GM21390 (cell line): ENCODE data around the gene ERICH2.

Experiments used
- ATAC-seq: cut with Tn5 transposase; IDR thresholded peaks from one replicate; pipeline ENCODE4 v1.9.1; 2021; ENCODE audit not compliant: unreplicated experiment

Gene ERICH2

DNA sequence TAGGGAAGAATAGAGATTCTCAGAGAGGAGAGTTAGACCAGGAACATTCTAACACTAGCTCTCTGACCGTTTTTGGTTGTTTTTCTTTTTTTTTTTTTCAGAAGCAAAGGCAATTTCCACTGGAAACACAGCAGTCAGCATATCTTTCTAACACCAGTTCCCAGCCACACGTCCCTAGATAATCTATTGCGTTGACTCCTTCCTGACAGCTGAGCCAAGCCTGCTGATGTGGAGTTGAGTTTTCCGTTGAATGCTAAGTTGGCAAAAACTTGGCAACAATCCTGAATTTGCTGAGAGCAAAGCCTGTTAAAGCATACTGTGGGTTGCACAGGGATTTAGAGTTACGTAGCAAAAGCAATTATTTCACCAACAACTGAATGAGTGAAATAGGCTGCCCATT lies 65.8 kb downstream of the ERICH2 start:
- ATAC-seq: no peak

DNA sequence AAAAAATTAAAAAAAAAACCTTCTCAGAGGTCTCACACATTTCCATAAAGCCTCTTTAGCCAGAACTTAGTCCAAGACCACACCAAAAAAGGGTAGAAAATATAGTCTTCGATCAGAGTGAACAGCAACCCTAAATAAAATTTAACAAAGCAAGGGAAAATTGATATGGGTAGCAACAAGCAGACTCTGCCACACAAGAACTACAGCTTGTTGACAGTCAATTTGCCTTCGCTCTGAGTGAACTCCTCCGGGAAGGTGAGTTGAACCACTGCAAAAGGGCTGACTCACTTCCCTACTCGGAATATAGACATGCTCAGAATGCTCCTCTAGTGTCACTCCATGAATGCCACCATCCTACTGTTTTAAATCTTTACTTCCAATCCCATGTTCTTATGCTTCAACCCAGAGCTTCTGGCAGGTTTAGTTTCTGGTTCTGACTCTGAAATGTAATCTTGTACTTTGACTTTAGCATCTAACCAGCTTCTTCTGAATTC lies 70.6 kb downstream of the ERICH2 start:
- ATAC-seq: no peak

DNA sequence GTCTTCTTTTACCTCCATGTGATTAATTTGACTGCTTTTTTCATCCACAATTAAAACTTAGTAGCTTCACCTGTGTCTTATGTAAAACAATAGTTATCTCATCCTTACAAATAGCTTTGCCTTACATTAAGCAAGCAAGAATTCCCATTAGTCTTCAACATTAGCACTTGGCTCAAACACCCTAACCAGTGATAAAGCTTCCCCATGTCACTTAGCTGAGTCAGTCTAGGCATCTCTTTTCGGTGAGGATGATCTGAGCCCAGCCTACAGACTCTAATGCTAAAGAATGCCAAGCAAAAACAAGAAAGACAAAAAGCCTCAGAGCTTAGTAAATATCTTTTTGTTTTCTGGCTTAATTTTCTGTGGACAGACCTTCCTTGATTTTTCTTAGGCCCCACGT lies 72.6 kb downstream of the ERICH2 start:
- no peak for ATAC-seq

DNA sequence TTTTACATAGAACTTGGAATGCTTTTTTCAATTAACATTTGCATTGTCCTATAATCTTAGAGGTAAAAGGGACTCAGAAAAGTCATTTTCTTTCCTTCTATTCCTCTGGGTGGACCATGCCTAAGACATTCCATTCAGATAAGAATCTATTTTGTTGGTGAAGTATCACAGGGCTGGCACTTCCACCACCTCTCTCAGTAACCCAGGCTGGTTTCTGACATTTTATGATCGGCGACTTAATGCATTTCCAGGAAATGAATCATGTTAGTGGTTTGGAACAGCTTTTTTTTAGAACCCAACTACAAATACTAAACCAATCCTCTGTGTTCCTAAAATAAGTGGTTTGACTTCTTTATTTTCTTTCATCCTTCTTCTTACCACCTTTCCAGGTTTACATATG lies 73.5 kb downstream of the ERICH2 start:
- no peak for ATAC-seq

DNA sequence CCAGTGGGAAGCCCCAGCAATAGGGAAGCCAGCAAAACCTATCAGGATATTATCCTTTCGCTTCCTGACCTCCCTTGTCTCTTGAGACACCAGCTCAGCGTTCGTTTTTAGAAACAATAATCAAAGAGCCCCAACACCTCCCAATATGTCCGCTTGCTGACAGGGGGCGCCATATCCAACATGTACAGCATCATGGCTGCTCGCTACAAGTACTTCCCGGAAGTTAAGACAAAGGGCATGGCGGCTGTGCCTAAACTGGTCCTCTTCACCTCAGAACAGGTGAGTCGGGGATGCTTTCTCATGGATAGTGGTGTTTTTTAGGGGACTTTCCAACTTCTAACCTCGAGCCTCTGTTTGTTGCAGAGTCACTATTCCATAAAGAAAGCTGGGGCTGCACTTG lies 75.2 kb downstream of the ERICH2 start:
- no peak for ATAC-seq

DNA sequence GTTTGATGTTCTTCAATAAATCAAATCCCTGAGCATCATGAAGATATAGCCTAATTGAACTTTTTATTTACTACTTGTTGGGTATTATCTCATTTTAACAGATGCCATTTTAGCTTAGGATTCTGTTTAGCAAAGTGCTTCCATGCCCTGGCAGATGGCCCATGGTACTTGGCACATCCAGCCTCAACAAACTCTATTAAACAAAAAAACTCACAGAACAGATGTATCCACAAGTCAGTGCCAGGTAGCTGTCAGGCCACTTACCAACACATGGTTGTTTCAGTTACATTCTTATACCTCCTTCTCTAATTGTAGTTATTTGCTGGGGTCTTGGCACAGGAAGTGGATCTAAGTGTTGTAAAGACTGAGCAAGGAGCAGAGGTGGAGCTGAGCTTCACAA lies 76.1 kb downstream of the ERICH2 start:
- no peak for ATAC-seq

DNA sequence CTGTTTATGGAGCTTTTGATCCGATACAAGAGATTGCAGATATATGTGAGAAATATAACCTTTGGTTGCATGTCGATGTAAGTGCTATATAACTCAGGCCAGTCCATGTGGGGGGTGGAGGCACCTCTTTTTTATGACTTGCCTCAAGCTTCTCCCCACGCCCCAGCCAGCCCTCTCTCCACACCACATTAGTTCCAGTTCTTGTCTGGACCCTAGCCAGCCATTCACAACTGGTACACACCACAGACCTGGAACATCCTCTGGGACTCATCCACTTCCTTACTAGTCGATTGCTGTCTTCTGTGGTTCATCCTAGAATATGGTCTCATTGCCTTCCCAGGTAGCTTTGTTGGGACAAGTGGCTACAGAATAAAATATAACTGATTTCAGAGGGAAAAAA lies 77.5 kb downstream of the ERICH2 start:
- ATAC-seq: no peak
